ENCODE data around the gene KIAA0930. TPM values are rescaled to one million over a fixed set of nuclear protein-coding genes. Genes with fewer than 3 reads are reported as not detected.

The KIAA0930 gene
- total RNA-seq, 1 donor: 43.4 TPM

GRCh38 chr22:45239681-45240051, 1.0 kb downstream of the KIAA0930 start:
- H3K4me1 ChIP-seq (ENCODE audit: insufficient read depth, low read length): peaks cover 7% of the 10 kb centered on the region
- no peak for DNase-seq (ENCODE audit: insufficient read length, low spot score, missing footprints)
- H3K27me3 ChIP-seq (ENCODE audit: insufficient read depth, low read length): no peaks in the 10 kb centered on the region
- H3K79me2 ChIP-seq (ENCODE audit: insufficient read depth, low read length): peaks cover 32% of the 10 kb centered on the region
- TF ChIP-seq CTCF (IDR thresholded peaks at IDR 0.05; ENCODE audit: extremely low read depth, low read depth, low read length): no peak
- H3K36me3 ChIP-seq (ENCODE audit: insufficient read depth, low read length): no peaks in the 10 kb centered on the region
- peak overlapping the region; percentile 86 for H3K4me2 ChIP-seq (ENCODE audit: insufficient read depth, low read length)
- no peaks in the 10 kb centered on the region for H3K9me3 ChIP-seq (ENCODE audit: low read depth, low read length)
- peaks cover 35% of the 10 kb centered on the region for H4K20me1 ChIP-seq (ENCODE audit: insufficient read depth, low read length)
- H3K4me3 ChIP-seq (ENCODE audit: insufficient read depth, low read length): peak overlapping the region; percentile 83
- peak overlapping the region; percentile 17 for H3K27ac ChIP-seq (ENCODE audit: low read depth, low read length)
- no peak overlapping the region for H2AFZ ChIP-seq (ENCODE audit: low read length)

GRCh38 chr22:45238957-45239680, 1.6 kb downstream of the KIAA0930 start:
- Histone ChIP-seq H3K4me1 (ENCODE audit: insufficient read depth, low read length) (peaks cover 7% of the 10 kb centered on the region), H3K27ac (ENCODE audit: low read depth, low read length) (no peak overlapping the region), H3K9me3 (ENCODE audit: low read depth, low read length) (no peaks in the 10 kb centered on the region), H3K27me3 (ENCODE audit: insufficient read depth, low read length) (no peaks in the 10 kb centered on the region), H2AFZ (ENCODE audit: low read length) (no peak overlapping the region), H3K4me2 (ENCODE audit: insufficient read depth, low read length) (peak overlapping the region; percentile 86), H4K20me1 (ENCODE audit: insufficient read depth, low read length) (peaks cover 35% of the 10 kb centered on the region), H3K79me2 (ENCODE audit: insufficient read depth, low read length) (peaks cover 32% of the 10 kb centered on the region), H3K36me3 (ENCODE audit: insufficient read depth, low read length) (no peaks in the 10 kb centered on the region), H3K4me3 (ENCODE audit: insufficient read depth, low read length) (peak overlapping the region; percentile 83)
- TF ChIP-seq CTCF (IDR thresholded peaks at IDR 0.05; ENCODE audit: extremely low read depth, low read depth, low read length): no peak
- peak; percentile 87 for DNase-seq (ENCODE audit: insufficient read length, low spot score, missing footprints)

- H3K4me1 ChIP-seq (ENCODE audit: insufficient read depth, low read length): peaks cover 7% of the 10 kb centered on the region
- no peak overlapping the region for H3K27ac ChIP-seq (ENCODE audit: low read depth, low read length)
- H3K79me2 ChIP-seq (ENCODE audit: insufficient read depth, low read length): peaks cover 32% of the 10 kb centered on the region
- H3K4me3 ChIP-seq (ENCODE audit: insufficient read depth, low read length): no peak overlapping the region
- H4K20me1 ChIP-seq (ENCODE audit: insufficient read depth, low read length): peaks cover 35% of the 10 kb centered on the region
- H3K36me3 ChIP-seq (ENCODE audit: insufficient read depth, low read length): no peaks in the 10 kb centered on the region
- no peak overlapping the region for H3K4me2 ChIP-seq (ENCODE audit: insufficient read depth, low read length)
- H3K9me3 ChIP-seq (ENCODE audit: low read depth, low read length): no peaks in the 10 kb centered on the region
- no peaks in the 10 kb centered on the region for H3K27me3 ChIP-seq (ENCODE audit: insufficient read depth, low read length)
- H2AFZ ChIP-seq (ENCODE audit: low read length): no peak overlapping the region
- no peak for DNase-seq (ENCODE audit: insufficient read length, low spot score, missing footprints)
- no peak for TF ChIP-seq CTCF (IDR thresholded peaks at IDR 0.05; ENCODE audit: extremely low read depth, low read depth, low read length)
These were observed 2.4 kb downstream of the KIAA0930 start for GRCh38 chr22:45238076-45238956.

Data from osteoblast (primary cell).